ENCODE results near the gene ESRRA.

Gene ESRRA

GRCh38 chr11:64305075-64305690 is at the start of gene ESRRA:
ESRRA (plus strand) TSS chr11:64305524; CDS start chr11:64307180, 1,656 bp downstream.
- peak; percentile 100 for DNase-seq

GRCh38 chr11:64256300-64256699 is 49.0 kb upstream of the ESRRA start:
- DNase-seq, result no peak

- DNase-seq, result no peak
Measured at GRCh38 chr11:64258356-64258755, 47.0 kb upstream of the ESRRA start.

GRCh38 chr11:64258946-64259532 is 46.3 kb upstream of the ESRRA start:
- DNase-seq, result no peak

- no peak for DNase-seq
Measured at GRCh38 chr11:64259533-64260067, 45.7 kb upstream of the ESRRA start.

GRCh38 chr11:64260147-64260708 is 45.1 kb upstream of the ESRRA start:
- DNase-seq, result no peak

- DNase-seq, result no peak
Measured at GRCh38 chr11:64261556-64262080, 43.7 kb upstream of the ESRRA start.

GRCh38 chr11:64262271-64263002 is 42.9 kb upstream of the ESRRA start:
- DNase-seq, result no peak

- DNase-seq, result no peak
Measured at GRCh38 chr11:64263021-64263946, 42.0 kb upstream of the ESRRA start.

GRCh38 chr11:64263947-64264317 is 41.4 kb upstream of the ESRRA start:
- DNase-seq, result no peak

GRCh38 chr11:64264371-64264852 is 40.9 kb upstream of the ESRRA start:
- DNase-seq, result no peak

- DNase-seq, result no peak
Measured at GRCh38 chr11:64265176-64266160, 39.9 kb upstream of the ESRRA start.

GRCh38 chr11:64266339-64266738 is 39.0 kb upstream of the ESRRA start:
- DNase-seq, result no peak

- no peak for DNase-seq
Measured at GRCh38 chr11:64267207-64267945, 37.9 kb upstream of the ESRRA start.

- DNase-seq, result no peak
Measured at GRCh38 chr11:64268025-64268892, 37.1 kb upstream of the ESRRA start.

GRCh38 chr11:64268893-64269539 is 36.3 kb upstream of the ESRRA start:
- DNase-seq, result peak; percentile 40

GRCh38 chr11:64269540-64270220 is 35.6 kb upstream of the ESRRA start:
- peak; percentile 99 for DNase-seq
